Measurements from ENCODE around the gene ERLEC1.

- TF ChIP-seq CTCF (IDR thresholded peaks at IDR 0.05) (no peak), HDAC2 (IDR thresholded peaks at IDR 0.05) (no peak), MYC (IDR thresholded peaks at IDR 0.05; ENCODE audit: borderline replicate concordance, low read length) (no peak), USF2 (IDR thresholded peaks at IDR 0.05) (no peak), RNF2 (IDR thresholded peaks at IDR 0.05; ENCODE audit: borderline replicate concordance, low read depth) (no peak)
These were observed 30.2 kb upstream of the ERLEC1 start for GRCh38 chr2:53756644-53757043.
